CD8-positive, alpha-beta memory T cell (primary cell): ENCODE results near the gene FIP1L1. TPM values are rescaled to one million over a fixed set of nuclear protein-coding genes. Genes with fewer than 3 reads are reported as not detected.
A peak's percentile ranks its signal among the peaks of the same experiment; 100 is the strongest.

Source experiments
- CTCF ChIA-PET: fragments of 350-600 bp; sonication (Branson Sonifier 250); formaldehyde crosslinking; loops from one replicate; lab custom pipeline; 2021; ENCODE audit warnings: antibody characterized with exemption; lab: Charles Lee
- POLR2A ChIA-PET: fragments of 350-600 bp; sonication (Branson Sonifier 250); formaldehyde crosslinking; loops from one replicate; lab custom pipeline; 2021; ENCODE audit warnings: antibody characterized with exemption; lab: Charles Lee
- DNase-seq, 5 donors: peaks; one replicate each; pipeline versions ENCODE4 v3.0.0 to v3.0.0-alpha.2; 2020 to 2022; ENCODE audit warnings: mixed read lengths in 1 of 5
- H3K27ac ChIP-seq: one replicate; pipeline ENCODE4 v1.7.0; 2013; ENCODE audit warnings: low read depth, mild to moderate bottlenecking, low read length, moderate library complexity
- H3K27me3 ChIP-seq: 2 replicates; pipeline ENCODE4 v1.7.0; 2013; ENCODE audit warnings: low read length, mild to moderate bottlenecking; ENCODE audit not compliant: insufficient read depth, poor library complexity, severe bottlenecking
- H3K36me3 ChIP-seq: 2 replicates; pipeline ENCODE4 v1.7.0; 2013; ENCODE audit warnings: mild to moderate bottlenecking, low read length, moderate library complexity; ENCODE audit not compliant: insufficient read depth
- H3K4me1 ChIP-seq: 2 replicates; pipeline ENCODE4 v1.7.0; 2013; ENCODE audit warnings: mild to moderate bottlenecking, low read length, moderate library complexity; ENCODE audit not compliant: insufficient read depth
- H3K4me3 ChIP-seq: 2 replicates; pipeline ENCODE4 v1.7.0; 2013; ENCODE audit warnings: mild to moderate bottlenecking, low read length
- H3K9me3 ChIP-seq: 2 replicates; pipeline ENCODE4 v1.7.0; 2013; ENCODE audit warnings: mild to moderate bottlenecking, low read length
- H3K27ac Mint-ChIP-seq, 8 donors: one replicate each; pipeline ENCODE4 v1.8.0; 2020 to 2021; ENCODE audit warnings: mixed read lengths in 8 of 8, mild to moderate bottlenecking in 6 of 8, inconsistent platforms in 3 of 8, moderate library complexity in 3 of 8
- H3K27me3 Mint-ChIP-seq, 2 donors: one replicate each; pipeline ENCODE4 v1.8.0; 2020 to 2021; ENCODE audit warnings: mixed read lengths in 2 of 2, mild to moderate bottlenecking in 1 of 2, moderate library complexity in 1 of 2
- H3K36me3 Mint-ChIP-seq, 3 donors: one replicate each; pipeline ENCODE4 v1.8.0; 2020 to 2021; ENCODE audit warnings: mixed read lengths in 3 of 3, inconsistent platforms in 1 of 3, mild to moderate bottlenecking in 1 of 3
- H3K4me1 Mint-ChIP-seq, 3 donors: one replicate each; pipeline ENCODE4 v1.8.0; 2020 to 2021; ENCODE audit warnings: mixed read lengths in 3 of 3, inconsistent platforms in 1 of 3, mild to moderate bottlenecking in 1 of 3
- H3K4me3 Mint-ChIP-seq, 7 donors: one replicate each; pipeline ENCODE4 v1.8.0; 2020 to 2021; ENCODE audit warnings: mixed read lengths in 7 of 7, mild to moderate bottlenecking in 6 of 7, moderate library complexity in 4 of 7, inconsistent platforms in 2 of 7
- H3K9me3 Mint-ChIP-seq, 5 donors: one replicate each; pipeline ENCODE4 v1.8.0; 2020 to 2022; ENCODE audit warnings: mixed read lengths in 5 of 5, mild to moderate bottlenecking in 3 of 5, moderate library complexity in 2 of 5, inconsistent platforms in 1 of 5
- polyA plus RNA-seq: library from polyadenylated mRNA; unstranded; fragments of 300-500 nt; fragmentation: Illumina TruSeq; gene quantifications from one replicate; pipeline ENCODE4 v1.2.3, GENCODE V29; 2021
- total RNA-seq, 2 experiments: library from RNA; stranded (reverse); gene quantifications; one replicate each; pipeline ENCODE4 v1.2.3, GENCODE V29; 2021

FIP1L1 gene
- total and polyA plus RNA-seq, 3 experiments from 2014 or later: 65.2 to 74.5 (median 72.8) TPM

- no peaks in the 10 kb centered on the region for H3K4me1 ChIP-seq
- ChIA-PET POLR2A (no interaction called here), CTCF (no interaction called here)
- Mint-ChIP-seq H3K4me3 (no peak overlapping the region), H3K36me3 (peaks cover 0 to 2% (median 0%) of the 10 kb centered on the region in 3 donors), H3K4me1 (no peaks in the 10 kb centered on the region), H3K9me3 (peaks cover under 1 to 17% (median 4%) of the 10 kb centered on the region in 5 donors), H3K27me3 (peaks cover 0 to 24% of the 10 kb centered on the region in 2 donors), H3K27ac (no peak overlapping the region)
- no peaks in the 10 kb centered on the region for H3K27me3 ChIP-seq
- DNase-seq: no peak
- no peaks in the 10 kb centered on the region for H3K36me3 ChIP-seq
- no peak overlapping the region for H3K27ac ChIP-seq
- H3K4me3 ChIP-seq: no peak overlapping the region
- no peaks in the 10 kb centered on the region for H3K9me3 ChIP-seq
These were observed 100.2 kb downstream of the FIP1L1 start for GRCh38 chr4:53477636-53478035.

- Mint-ChIP-seq H3K27ac (peak overlapping the region in 1 of 8 donors; percentile 50), H3K27me3 (peaks cover 0 to 30% of the 10 kb centered on the region in 2 donors), H3K4me3 (no peak overlapping the region), H3K36me3 (peaks cover 0 to 1% (median 0%) of the 10 kb centered on the region in 3 donors), H3K9me3 (peaks cover 0 to 5% (median 0%) of the 10 kb centered on the region in 5 donors), H3K4me1 (no peaks in the 10 kb centered on the region)
- no peaks in the 10 kb centered on the region for H3K4me1 ChIP-seq
- ChIA-PET POLR2A (no interaction called here), CTCF (no interaction called here)
- no peak overlapping the region for H3K4me3 ChIP-seq
- no peak overlapping the region for H3K27ac ChIP-seq
- no peaks in the 10 kb centered on the region for H3K27me3 ChIP-seq
- DNase-seq: no peak
- no peaks in the 10 kb centered on the region for H3K9me3 ChIP-seq
- H3K36me3 ChIP-seq: no peaks in the 10 kb centered on the region
These were observed 101.4 kb downstream of the FIP1L1 start for GRCh38 chr4:53478671-53479456.

- H3K4me3 ChIP-seq: no peak overlapping the region
- no peak overlapping the region for H3K27ac ChIP-seq
- no peak for DNase-seq
- no peaks in the 10 kb centered on the region for H3K27me3 ChIP-seq
- Mint-ChIP-seq H3K27me3 (peaks cover 0 to 35% of the 10 kb centered on the region in 2 donors), H3K27ac (no peak overlapping the region), H3K9me3 (peaks cover 0 to 5% (median 0%) of the 10 kb centered on the region in 5 donors), H3K4me3 (no peak overlapping the region), H3K36me3 (peaks cover 0 to 1% (median 0%) of the 10 kb centered on the region in 3 donors), H3K4me1 (no peaks in the 10 kb centered on the region)
- POLR2A ChIA-PET: no interaction called here
- CTCF ChIA-PET: no interaction called here
- H3K36me3 ChIP-seq: no peaks in the 10 kb centered on the region
- H3K9me3 ChIP-seq: no peaks in the 10 kb centered on the region
- H3K4me1 ChIP-seq: no peaks in the 10 kb centered on the region
These were observed 102.5 kb downstream of the FIP1L1 start for GRCh38 chr4:53479736-53480525.

- CTCF ChIA-PET: no interaction called here
- Mint-ChIP-seq H3K27me3 (peaks cover 0 to 40% of the 10 kb centered on the region in 2 donors), H3K4me1 (no peaks in the 10 kb centered on the region), H3K27ac (no peak overlapping the region), H3K4me3 (no peak overlapping the region), H3K9me3 (peaks cover 0 to 5% (median 0%) of the 10 kb centered on the region in 5 donors), H3K36me3 (peaks cover 0 to 1% (median 0%) of the 10 kb centered on the region in 3 donors)
- no peaks in the 10 kb centered on the region for H3K36me3 ChIP-seq
- H3K4me1 ChIP-seq: no peaks in the 10 kb centered on the region
- H3K9me3 ChIP-seq: no peaks in the 10 kb centered on the region
- DNase-seq: no peak
- no peak overlapping the region for H3K4me3 ChIP-seq
- no peak overlapping the region for H3K27ac ChIP-seq
- no peaks in the 10 kb centered on the region for H3K27me3 ChIP-seq
- POLR2A ChIA-PET: no interaction called here
These were observed 103.5 kb downstream of the FIP1L1 start for GRCh38 chr4:53480909-53481308.

- Histone ChIP-seq H3K36me3 (no peaks in the 10 kb centered on the region), H3K27ac (no peak overlapping the region), H3K27me3 (no peaks in the 10 kb centered on the region), H3K4me3 (no peak overlapping the region), H3K9me3 (no peaks in the 10 kb centered on the region), H3K4me1 (no peaks in the 10 kb centered on the region)
- peaks cover 0 to 5% (median 0%) of the 10 kb centered on the region in 5 donors for H3K9me3 Mint-ChIP-seq
- DNase-seq: no peak
- peaks cover 0 to 1% (median 0%) of the 10 kb centered on the region in 3 donors for H3K36me3 Mint-ChIP-seq
- H3K4me3 Mint-ChIP-seq: no peak overlapping the region
- POLR2A ChIA-PET: no interaction called here
- H3K4me1 Mint-ChIP-seq: no peaks in the 10 kb centered on the region
- no peak overlapping the region for H3K27ac Mint-ChIP-seq
- CTCF ChIA-PET: no interaction called here
- H3K27me3 Mint-ChIP-seq: peaks cover 3 to 46% of the 10 kb centered on the region in 2 donors
These were observed 104.1 kb downstream of the FIP1L1 start for GRCh38 chr4:53481586-53481985.

- no peaks in the 10 kb centered on the region for H3K4me1 ChIP-seq
- no peak overlapping the region for H3K4me3 ChIP-seq
- Mint-ChIP-seq H3K36me3 (peaks cover 0 to 1% (median 0%) of the 10 kb centered on the region in 3 donors), H3K4me1 (no peaks in the 10 kb centered on the region), H3K27me3 (peaks cover 9 to 55% of the 10 kb centered on the region in 2 donors), H3K9me3 (peaks cover 0 to 5% (median 0%) of the 10 kb centered on the region in 5 donors), H3K27ac (no peak overlapping the region), H3K4me3 (no peak overlapping the region)
- ChIA-PET CTCF (no interaction called here), POLR2A (no interaction called here)
- H3K36me3 ChIP-seq: no peaks in the 10 kb centered on the region
- no peaks in the 10 kb centered on the region for H3K9me3 ChIP-seq
- no peaks in the 10 kb centered on the region for H3K27me3 ChIP-seq
- no peak for DNase-seq
- H3K27ac ChIP-seq: no peak overlapping the region
These were observed 105.8 kb downstream of the FIP1L1 start for GRCh38 chr4:53483250-53483649.

- H3K27me3 Mint-ChIP-seq: peaks cover 10 to 53% of the 10 kb centered on the region in 2 donors
- ChIA-PET POLR2A (no interaction called here), CTCF (no interaction called here)
- peaks cover 0 to 5% (median 0%) of the 10 kb centered on the region in 5 donors for H3K9me3 Mint-ChIP-seq
- H3K36me3 Mint-ChIP-seq: peaks cover 0 to 1% (median 0%) of the 10 kb centered on the region in 3 donors
- H3K4me3 Mint-ChIP-seq: no peak overlapping the region
- no peak overlapping the region for H3K27ac Mint-ChIP-seq
- H3K4me3 ChIP-seq: no peak overlapping the region
- no peak for DNase-seq
- no peaks in the 10 kb centered on the region for H3K9me3 ChIP-seq
- H3K4me1 ChIP-seq: no peaks in the 10 kb centered on the region
- no peak overlapping the region for H3K27ac ChIP-seq
- H3K27me3 ChIP-seq: no peaks in the 10 kb centered on the region
- no peaks in the 10 kb centered on the region for H3K4me1 Mint-ChIP-seq
- no peaks in the 10 kb centered on the region for H3K36me3 ChIP-seq
These were observed 107.6 kb downstream of the FIP1L1 start for GRCh38 chr4:53484911-53485657.
